Kidney (tissue), 14 donors: Measurements from ENCODE around the gene HILPDA. TPM values are rescaled to one million over a fixed set of nuclear protein-coding genes. Genes with fewer than 3 reads are reported as not detected.
A peak's percentile ranks its signal among the peaks of the same experiment; 100 is the strongest.
"Not testable (repeated sequence)": the region's sequence is repeated elsewhere in the genome, so short reads cannot be mapped to it uniquely, and the experiment has no call there.

Experiments
- DNase-seq, 5 donors: peaks; one replicate each; pipeline ENCODE4 v3.0.0-alpha.2; 2013 to 2020
- FAIRE-seq: peaks from 2 replicates; lab custom pipeline; 2012; peaks lifted over from hg19 to GRCh38; lab: Jason Lieb, UNC
- H3K27ac ChIP-seq, 2 donors: one replicate each; pipeline ENCODE4 v1.7.0; 2013; ENCODE audit warnings: low read depth in 2 of 2, low read length in 2 of 2, inconsistent platforms in 1 of 2
- H3K27me3 ChIP-seq: one replicate; pipeline ENCODE4 v1.7.1; 2013; ENCODE audit warnings: low read length, inconsistent platforms; ENCODE audit not compliant: control insufficient read depth, insufficient read depth
- H3K36me3 ChIP-seq, 3 donors: one replicate each; pipeline versions ENCODE4 v1.7.0 to v1.7.1; 2013; ENCODE audit warnings: low read length in 3 of 3, control low read depth in 1 of 3, inconsistent platforms in 1 of 3; ENCODE audit not compliant: insufficient read depth in 3 of 3, control insufficient read depth in 2 of 3
- H3K4me1 ChIP-seq, 3 donors: one replicate each; pipeline versions ENCODE4 v1.7.0 to v1.7.1; 2013; ENCODE audit warnings: low read length in 3 of 3, inconsistent platforms in 1 of 3, low read depth in 1 of 3; ENCODE audit not compliant: control insufficient read depth in 2 of 3, insufficient read depth in 2 of 3
- H3K4me3 ChIP-seq, 3 donors: one replicate each; pipeline versions ENCODE4 v1.7.0 to v1.8.1; 2013; ENCODE audit warnings: low read length in 3 of 3, control low read depth in 1 of 3, inconsistent platforms in 1 of 3
- H3K9ac ChIP-seq, 3 donors: one replicate each; pipeline versions ENCODE4 v1.7.0 to v1.7.1; 2013; ENCODE audit warnings: low read length in 3 of 3, control low read depth in 1 of 3, inconsistent platforms in 1 of 3
- H3K9me3 ChIP-seq, 3 donors: one replicate each; pipeline versions ENCODE4 v1.7.0 to v1.7.1; 2013; ENCODE audit warnings: low read length in 3 of 3, control low read depth in 1 of 3, inconsistent platforms in 1 of 3; ENCODE audit not compliant: control insufficient read depth in 2 of 3, insufficient read depth in 1 of 3
- CTCF ChIP-seq: IDR thresholded peaks from 3 replicates; pipeline ENCODE4 v1.5.1; 2012; ENCODE audit warnings: mild to moderate bottlenecking, moderate library complexity, borderline replicate concordance; ENCODE audit not compliant: insufficient read depth; ENCODE audit errors: extremely low read depth
- intact Hi-C: fragments of 100-400 bp; cut with DNase I; formaldehyde crosslinking; loops from one replicate; pipeline ENCODE4 v1.11.1; 2022
- polyA plus RNA-seq: library from polyadenylated mRNA; stranded (reverse); fragments of 350-450 nt; fragmentation: Illumina TruSeq; extraction: RNeasy Lipid Tissue Mini Kit (QIAGEN cat#74804); gene quantifications from one replicate; pipeline ENCODE4 v1.2.3, GENCODE V29; 2014; ENCODE audit warnings: low read depth, low replicate concordance; ENCODE audit not compliant: insufficient read depth
- total RNA-seq: library from RNA; stranded (reverse); fragmentation: NEBNext Ultra II Directional; extraction: Animal tissue kit (Norgen Biotek cat#: 25700); gene quantifications from one replicate; pipeline ENCODE4 v1.2.1, GENCODE V29; 2021
- donor health status: control.
- donor health status: control.
- donor health status: control.
- donor health status: control.
- donor health status: control.
- donor health status: DM: yes; HTN: yes; CAD: no.
- donor health status: Normal renal cell carcinoma (clear cell type).

Gene HILPDA
- total and polyA plus RNA-seq, 2 donors from 2014 or later: 7.2 to 10.3 TPM

- peak within 1 kb of the TSS; percentile 68 to 75 (median 72) for H3K4me3 ChIP-seq
- peak; percentile 94 to 97 (median 96) for DNase-seq
- FAIRE-seq, H3K4me1 ChIP-seq, H3K36me3 ChIP-seq, H3K27me3 ChIP-seq, H3K9me3 ChIP-seq, intact Hi-C loops: not testable (repeated sequence)
- peak; percentile 28 for TF ChIP-seq CTCF
- H3K27ac ChIP-seq: peak within 1 kb of the TSS; percentile 63 to 65
- H3K9ac ChIP-seq: peak within 1 kb of the TSS; percentile 63 to 73 (median 65)
Observed at GRCh38 chr7:128476402-128477335, 21.0 kb downstream of the HILPDA start, which contains the start of gene METTL2B. METTL2B (plus strand) TSS chr7:128476748; CDS start chr7:128476766, 18 bp downstream.

GRCh38 chr7:128477336-128477690 lies 21.6 kb downstream of the HILPDA start:
- H3K36me3 ChIP-seq, H3K9me3 ChIP-seq, FAIRE-seq, intact Hi-C loops, H3K27me3 ChIP-seq, DNase-seq, H3K4me1 ChIP-seq, H3K27ac ChIP-seq: not testable (repeated sequence)
- Histone ChIP-seq H3K4me3 (peak overlapping the region; percentile 68 to 75 (median 72)), H3K9ac (peak overlapping the region; percentile 49 to 63 (median 55))

GRCh38 chr7:128479082-128479481 lies 23.4 kb downstream of the HILPDA start:
- H3K4me3 ChIP-seq, H3K36me3 ChIP-seq, DNase-seq, H3K27me3 ChIP-seq, FAIRE-seq, H3K4me1 ChIP-seq, H3K27ac ChIP-seq, H3K9ac ChIP-seq, intact Hi-C loops, H3K9me3 ChIP-seq: not testable (repeated sequence)

GRCh38 chr7:128488134-128488533 lies 32.5 kb downstream of the HILPDA start:
- H3K36me3 ChIP-seq, H3K4me3 ChIP-seq, H3K9me3 ChIP-seq, intact Hi-C loops, FAIRE-seq, H3K27me3 ChIP-seq, H3K4me1 ChIP-seq, H3K9ac ChIP-seq, DNase-seq, H3K27ac ChIP-seq: not testable (repeated sequence)

- Histone ChIP-seq H3K9me3 (no peaks in the 10 kb centered on the region), H3K27me3 (no peaks in the 10 kb centered on the region), H3K9ac (no peak overlapping the region), H3K27ac (no peak overlapping the region), H3K4me3 (no peak overlapping the region), H3K36me3 (peaks cover 0 to 4% (median 3%) of the 10 kb centered on the region in 3 donors), H3K4me1 (no peaks in the 10 kb centered on the region)
- no peak for FAIRE-seq
- no peak for DNase-seq
- TF ChIP-seq CTCF: no peak
- intact Hi-C loops: no loop called here
Observed at GRCh38 chr7:128497405-128497804, 41.7 kb downstream of the HILPDA start.

- DNase-seq, H3K36me3 ChIP-seq, intact Hi-C loops, H3K27ac ChIP-seq, H3K9ac ChIP-seq, H3K4me1 ChIP-seq, H3K4me3 ChIP-seq, H3K27me3 ChIP-seq, H3K9me3 ChIP-seq, FAIRE-seq: not testable (repeated sequence)
Observed at GRCh38 chr7:128505416-128505815, 49.7 kb downstream of the HILPDA start.
